ENCODE data around the gene ASTL.

ASTL gene

DNA sequence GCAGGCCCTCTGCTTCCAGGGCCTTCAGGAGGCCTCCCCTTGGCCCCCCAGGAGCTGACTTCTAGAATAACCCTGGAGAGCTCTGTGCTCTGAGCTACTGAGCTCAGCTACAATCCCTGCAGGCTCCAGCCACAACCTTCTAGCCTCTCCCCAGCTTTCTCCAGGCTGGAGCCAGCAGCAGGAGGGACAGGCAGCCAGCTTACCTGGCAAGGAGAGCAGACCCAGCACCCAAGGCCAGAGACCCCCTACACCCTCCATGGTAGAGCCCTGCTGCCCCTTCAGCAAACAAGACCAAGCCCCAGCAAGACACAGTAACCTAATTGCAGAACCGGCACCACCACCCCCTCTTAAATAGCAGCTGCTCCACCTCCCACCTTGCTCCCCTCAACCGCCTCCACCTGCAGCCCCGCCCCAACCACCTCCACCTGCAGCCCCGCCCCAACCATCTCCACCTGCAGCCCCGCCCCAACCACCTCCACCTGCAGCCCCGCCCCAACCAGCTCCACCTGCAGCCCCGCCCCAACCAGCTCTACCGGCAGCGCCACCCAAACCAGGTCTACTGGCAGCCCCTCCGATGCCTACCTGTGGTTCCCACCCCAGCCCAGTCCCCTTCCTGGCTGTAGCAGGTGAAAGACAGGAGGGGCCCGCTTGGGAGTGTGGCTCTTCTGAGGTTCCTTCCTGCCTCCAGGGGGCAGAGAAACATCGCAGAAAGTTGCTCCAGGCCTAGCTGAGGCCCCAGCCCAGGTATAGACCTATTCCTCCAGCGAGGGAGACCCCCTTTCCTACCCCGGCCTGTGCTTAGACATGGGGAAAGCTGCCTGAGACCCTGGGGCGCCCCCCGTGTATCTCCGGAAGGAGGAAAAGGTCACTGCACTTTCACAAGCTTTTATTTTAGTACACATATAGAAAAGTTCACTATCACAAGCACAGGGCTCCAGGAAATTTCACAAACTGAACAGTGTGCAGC, at the start of gene ASTL:
ASTL (minus strand) TSS at position 324 of the 967 bp plus-strand sequence; CDS start at position 258, 66 bp downstream.
- TF ChIP-seq, protein P1, sequence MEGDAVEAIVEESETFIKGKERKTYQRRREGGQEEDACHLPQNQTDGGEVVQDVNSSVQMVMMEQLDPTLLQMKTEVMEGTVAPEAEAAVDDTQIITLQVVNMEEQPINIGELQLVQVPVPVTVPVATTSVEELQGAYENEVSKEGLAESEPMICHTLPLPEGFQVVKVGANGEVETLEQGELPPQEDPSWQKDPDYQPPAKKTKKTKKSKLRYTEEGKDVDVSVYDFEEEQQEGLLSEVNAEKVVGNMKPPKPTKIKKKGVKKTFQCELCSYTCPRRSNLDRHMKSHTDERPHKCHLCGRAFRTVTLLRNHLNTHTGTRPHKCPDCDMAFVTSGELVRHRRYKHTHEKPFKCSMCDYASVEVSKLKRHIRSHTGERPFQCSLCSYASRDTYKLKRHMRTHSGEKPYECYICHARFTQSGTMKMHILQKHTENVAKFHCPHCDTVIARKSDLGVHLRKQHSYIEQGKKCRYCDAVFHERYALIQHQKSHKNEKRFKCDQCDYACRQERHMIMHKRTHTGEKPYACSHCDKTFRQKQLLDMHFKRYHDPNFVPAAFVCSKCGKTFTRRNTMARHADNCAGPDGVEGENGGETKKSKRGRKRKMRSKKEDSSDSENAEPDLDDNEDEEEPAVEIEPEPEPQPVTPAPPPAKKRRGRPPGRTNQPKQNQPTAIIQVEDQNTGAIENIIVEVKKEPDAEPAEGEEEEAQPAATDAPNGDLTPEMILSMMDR (IDR thresholded peaks at IDR 0.05; ENCODE audit: low read depth, low read length), result peak; percentile 74
- in situ Hi-C loops (cut with HindIII; ENCODE audit: low sequenced_read_pairs), result no loop called here

DNA sequence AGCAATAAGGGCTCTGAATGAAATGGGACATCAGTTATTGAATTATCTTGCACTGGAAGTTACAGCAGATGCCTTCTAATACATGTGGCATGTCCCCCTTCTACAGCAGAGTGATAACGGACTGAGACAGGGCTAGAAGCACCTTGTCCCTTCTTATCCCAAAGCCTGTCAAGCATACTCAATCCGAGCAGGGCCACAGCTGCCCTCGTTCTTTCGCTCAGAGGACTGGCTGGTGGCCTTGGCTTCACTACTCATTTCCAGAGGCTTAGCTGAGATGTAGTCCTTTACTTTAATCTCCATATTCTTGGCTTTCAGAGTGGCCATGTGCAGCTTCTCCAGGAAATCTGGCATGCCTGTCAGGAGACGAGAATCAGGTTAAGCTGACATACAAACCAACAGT, 48.3 kb upstream of the ASTL start:
- TF ChIP-seq, protein P1 (IDR thresholded peaks at IDR 0.05; ENCODE audit: low read depth, low read length), result no peak
- H3K4me3 ChIP-seq (ENCODE audit: low read depth, low read length), result no peak overlapping the region
- DNase-seq (ENCODE audit: low read depth, low spot score), result no peak
- in situ Hi-C loops (cut with HindIII; ENCODE audit: low sequenced_read_pairs), result no loop called here

More for the DNA sequence above, at the start of gene ASTL:
- no peak within 1 kb of the TSS for H3K4me3 ChIP-seq (ENCODE audit: low read depth, low read length)
- DNase-seq (ENCODE audit: low read depth, low spot score), result peak; percentile 16

DNA sequence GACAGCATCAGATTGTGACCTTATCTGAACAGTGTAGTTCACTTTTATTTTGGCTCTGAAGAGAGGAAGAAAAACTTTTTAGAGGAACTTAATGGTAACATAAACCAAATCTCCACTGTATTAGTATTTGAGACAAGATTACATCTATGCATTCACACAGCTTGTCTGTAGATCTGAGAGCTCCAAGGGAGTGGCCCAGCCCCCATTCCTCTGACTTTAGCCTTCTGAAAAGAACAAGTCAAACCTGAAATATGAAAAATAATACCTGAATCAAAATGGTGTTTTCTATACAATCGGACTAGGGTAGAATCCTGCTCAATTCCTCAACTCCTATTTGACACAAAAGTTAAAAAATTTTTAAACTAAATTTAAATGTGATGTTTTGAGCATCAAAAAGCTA, 47.2 kb upstream of the ASTL start:
- no peak for DNase-seq (ENCODE audit: low read depth, low spot score)
- H3K4me3 ChIP-seq (ENCODE audit: low read depth, low read length), result no peak overlapping the region
- TF ChIP-seq, protein P1 (IDR thresholded peaks at IDR 0.05; ENCODE audit: low read depth, low read length), result no peak
- in situ Hi-C loops (cut with HindIII; ENCODE audit: low sequenced_read_pairs), result no loop called here

DNA sequence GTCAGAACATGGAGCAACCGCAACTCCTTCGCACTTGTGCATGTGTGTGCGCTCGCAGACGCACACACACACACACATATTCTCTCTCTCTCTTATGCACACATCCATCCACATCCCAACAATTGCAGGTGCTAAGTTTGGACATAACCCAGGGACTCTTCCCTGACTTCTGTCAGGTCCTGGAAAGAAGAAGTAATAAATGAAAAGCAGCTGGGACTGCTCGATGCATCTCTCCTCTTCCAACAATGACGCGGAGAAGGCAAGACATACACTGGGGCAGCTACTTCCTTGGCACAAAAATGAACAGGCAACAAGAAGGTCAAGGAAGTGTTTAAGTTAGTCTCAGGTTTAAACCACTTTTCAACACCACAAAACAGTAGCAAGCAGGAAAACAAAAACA, 46.7 kb upstream of the ASTL start:
- no peak overlapping the region for H3K4me3 ChIP-seq (ENCODE audit: low read depth, low read length)
- DNase-seq (ENCODE audit: low read depth, low spot score), result no peak
- TF ChIP-seq, protein P1 (IDR thresholded peaks at IDR 0.05; ENCODE audit: low read depth, low read length), result no peak
- in situ Hi-C loops (cut with HindIII; ENCODE audit: low sequenced_read_pairs), result no loop called here

DNA sequence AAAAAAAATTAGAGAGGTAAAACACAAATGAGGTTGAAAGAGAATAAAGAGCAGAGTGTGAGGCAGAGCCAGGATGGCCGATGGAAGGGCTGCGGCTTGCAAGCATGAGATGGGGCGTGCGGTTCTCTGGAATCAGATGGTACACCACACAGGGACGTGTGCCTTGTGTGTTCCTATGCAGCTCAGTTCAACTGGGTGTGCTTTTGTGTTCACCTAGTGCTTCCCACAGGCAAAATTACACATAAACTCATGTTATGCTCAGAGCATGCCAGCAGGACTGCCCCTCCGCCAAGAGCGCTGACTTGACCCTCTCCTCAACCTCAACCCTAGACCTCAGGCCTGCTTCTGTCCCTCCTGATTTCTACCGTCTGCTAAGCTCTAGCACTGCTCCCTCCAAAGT, 45.9 kb upstream of the ASTL start:
- in situ Hi-C loops (cut with HindIII; ENCODE audit: low sequenced_read_pairs), result no loop called here
- DNase-seq (ENCODE audit: low read depth, low spot score), result no peak
- TF ChIP-seq, protein P1 (IDR thresholded peaks at IDR 0.05; ENCODE audit: low read depth, low read length), result no peak
- no peak overlapping the region for H3K4me3 ChIP-seq (ENCODE audit: low read depth, low read length)

DNA sequence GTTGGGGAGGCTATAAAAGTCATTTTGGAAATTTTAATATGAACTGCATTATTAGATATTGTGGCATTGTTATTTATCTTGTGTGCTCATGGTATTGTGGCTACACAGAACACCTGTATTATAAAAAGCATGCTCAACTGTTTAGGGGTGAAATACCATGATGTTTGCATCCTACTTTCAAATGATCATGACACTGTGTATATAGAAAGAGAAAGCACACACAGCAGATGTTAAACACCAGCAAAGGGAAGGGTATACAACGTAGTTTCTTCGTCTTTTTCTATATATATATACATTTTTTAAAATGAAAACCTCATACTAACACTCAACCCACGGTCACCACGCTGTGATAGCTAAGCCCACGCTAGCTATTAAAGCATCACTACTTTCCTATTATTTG, 43.2 kb upstream of the ASTL start:
- DNase-seq (ENCODE audit: low read depth, low spot score), result no peak
- H3K4me3 ChIP-seq (ENCODE audit: low read depth, low read length), result no peak overlapping the region
- in situ Hi-C loops (cut with HindIII; ENCODE audit: low sequenced_read_pairs), result no loop called here
- TF ChIP-seq, protein P1 (IDR thresholded peaks at IDR 0.05; ENCODE audit: low read depth, low read length), result no peak

All from astrocyte of the spinal cord (primary cell).